GM18951 (cell line): ENCODE results near the gene DNAJC6.

Experiments
- POLR2A ChIP-seq: IDR thresholded peaks from 4 replicates; pipeline ENCODE4 v1.6.1; 2011; ENCODE audit warnings: mild to moderate bottlenecking; ENCODE audit not compliant: insufficient read length, insufficient read depth; ENCODE audit errors: extremely low read depth
- in situ Hi-C: fragments of 300-500 bp; cut with MboI; formaldehyde crosslinking; loops from one replicate; pipeline ENCODE4 v1.12.0; 2022; ENCODE audit warnings: low sequenced_read_pairs, mixed read lengths, inconsistent platforms; ENCODE audit not compliant: unreplicated experiment

DNAJC6 gene

DNA sequence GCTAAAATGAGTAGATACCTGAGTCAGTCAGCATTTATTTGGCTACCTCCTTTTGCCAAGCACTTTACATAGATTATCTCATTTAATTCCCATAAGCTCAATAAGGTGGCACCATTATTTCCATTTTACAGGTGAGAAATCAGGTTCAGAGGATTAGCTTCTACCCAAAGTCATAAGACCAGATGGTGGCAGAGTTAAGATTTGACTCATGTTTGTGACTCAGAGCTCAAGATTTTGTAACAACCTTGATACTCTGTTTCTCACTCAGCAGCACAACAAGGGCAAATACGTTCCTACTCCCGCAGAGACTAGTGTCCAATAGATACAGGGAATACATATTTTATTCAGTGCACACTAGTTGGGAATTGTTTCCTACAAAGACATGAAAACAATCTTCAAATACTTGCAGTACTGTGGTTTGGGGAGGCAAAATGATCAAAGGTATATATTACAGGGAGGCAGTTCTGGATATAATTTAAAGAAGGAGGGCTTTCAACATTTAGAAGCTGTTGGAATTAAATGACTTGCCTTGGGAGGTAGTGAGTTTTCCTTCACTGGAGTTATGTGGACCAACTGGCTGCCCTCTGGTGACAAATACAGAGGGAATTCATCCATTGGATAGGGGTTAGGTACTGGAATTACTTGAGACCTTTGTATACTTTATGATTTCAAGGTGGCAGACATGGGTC, 114.7 kb downstream of the DNAJC6 start:
- TF ChIP-seq POLR2A = no peak
- in situ Hi-C loops = no loop called here

DNA sequence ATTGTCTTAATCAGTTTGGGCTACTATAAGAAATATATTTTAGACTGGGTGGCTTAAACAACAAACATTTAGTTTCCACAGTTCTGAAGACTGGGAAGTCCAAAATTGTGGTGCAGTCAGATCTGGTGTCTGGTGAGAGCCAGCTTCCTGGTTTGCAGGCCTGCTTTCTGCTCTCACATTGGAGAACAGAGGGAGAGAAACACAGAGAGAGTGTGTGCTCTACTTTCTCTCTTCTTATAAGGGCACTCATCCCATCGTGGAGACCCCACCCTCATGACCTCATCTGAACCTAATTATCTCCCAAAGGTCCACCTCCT, 115.2 kb downstream of the DNAJC6 start:
- in situ Hi-C loops = no loop called here
- TF ChIP-seq POLR2A = no peak

DNA sequence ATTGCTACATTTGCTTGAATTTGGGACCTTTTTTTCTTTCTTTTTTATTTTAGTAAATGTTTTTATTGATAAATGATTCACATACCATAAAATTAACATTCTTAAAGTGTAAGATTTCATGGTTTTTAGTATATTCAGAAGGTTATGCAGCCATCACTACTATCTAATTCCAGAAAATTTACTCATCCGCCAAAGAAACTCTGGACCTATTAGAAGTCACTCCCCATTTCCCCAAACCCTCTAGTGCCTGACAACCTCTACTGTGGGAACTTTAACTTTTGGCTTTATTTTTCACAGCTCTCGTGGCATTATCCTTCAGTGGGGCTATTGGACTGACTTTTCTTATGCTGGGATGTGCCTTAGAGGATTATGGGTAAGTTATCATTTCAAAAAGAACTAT, 115.7 kb downstream of the DNAJC6 start:
- no peak for TF ChIP-seq POLR2A
- in situ Hi-C loops = no loop called here

DNA sequence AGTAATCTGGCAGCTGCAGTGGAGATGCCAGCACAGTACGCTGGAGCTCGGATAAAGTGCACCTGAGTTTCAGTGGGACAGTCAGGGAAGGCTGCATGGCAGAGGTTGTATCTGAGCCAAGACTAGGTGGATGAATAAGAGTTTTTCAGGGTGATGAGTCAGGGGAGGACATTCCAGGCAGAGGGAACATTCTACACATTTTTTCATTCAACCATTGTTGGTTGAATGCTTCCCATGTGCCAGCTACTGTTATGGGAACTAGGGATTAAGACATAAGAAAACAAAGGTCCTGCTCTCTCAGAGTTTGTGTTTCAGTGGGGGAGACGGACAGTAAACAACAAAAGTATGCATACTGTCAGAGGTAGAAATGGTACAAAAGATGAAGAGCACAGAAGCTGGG, 116.4 kb downstream of the DNAJC6 start:
- in situ Hi-C loops = no loop called here
- TF ChIP-seq POLR2A = no peak

DNA sequence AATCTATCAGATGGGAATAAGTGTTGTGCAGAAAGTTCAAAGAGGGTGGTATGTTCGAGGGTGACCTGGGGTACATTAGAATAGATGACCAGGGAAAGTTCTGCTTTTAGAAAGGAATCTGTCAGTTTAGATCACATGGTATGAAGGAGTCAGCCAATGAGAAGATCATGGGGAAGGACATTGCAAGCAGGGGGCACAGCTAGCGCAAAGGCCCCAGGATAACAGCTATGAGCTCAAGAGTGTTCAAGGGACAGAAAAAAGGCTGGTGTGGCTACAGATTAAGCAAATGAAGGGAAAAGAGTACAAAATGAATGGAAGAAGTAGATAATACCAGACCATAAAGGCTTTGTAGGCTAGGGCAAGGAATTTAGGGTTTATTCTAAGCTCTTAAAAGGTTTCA, 119.7 kb downstream of the DNAJC6 start:
- in situ Hi-C loops = no loop called here

DNA sequence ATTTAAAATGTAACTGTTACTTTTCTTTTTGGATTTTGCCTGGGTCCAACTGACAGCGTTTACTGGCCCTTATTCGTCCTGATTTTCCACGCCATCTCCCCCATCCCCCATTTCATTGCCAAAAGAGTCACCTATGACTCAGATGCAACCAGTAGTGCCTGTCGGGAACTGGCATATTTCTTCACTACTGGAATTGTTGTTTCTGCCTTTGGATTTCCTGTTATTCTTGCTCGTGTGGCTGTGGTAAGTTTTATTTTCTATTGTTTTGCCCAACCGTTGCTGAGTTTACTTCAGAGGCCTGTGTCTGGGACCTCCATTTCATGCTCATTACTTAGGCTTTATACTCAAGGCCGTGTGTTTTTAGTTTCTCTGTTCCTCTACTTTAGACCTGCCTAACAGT, 120.5 kb downstream of the DNAJC6 start:
- in situ Hi-C loops = no loop called here
- no peak for TF ChIP-seq POLR2A

More for the DNA sequence above, 119.7 kb downstream of the DNAJC6 start:
- TF ChIP-seq POLR2A = no peak

DNA sequence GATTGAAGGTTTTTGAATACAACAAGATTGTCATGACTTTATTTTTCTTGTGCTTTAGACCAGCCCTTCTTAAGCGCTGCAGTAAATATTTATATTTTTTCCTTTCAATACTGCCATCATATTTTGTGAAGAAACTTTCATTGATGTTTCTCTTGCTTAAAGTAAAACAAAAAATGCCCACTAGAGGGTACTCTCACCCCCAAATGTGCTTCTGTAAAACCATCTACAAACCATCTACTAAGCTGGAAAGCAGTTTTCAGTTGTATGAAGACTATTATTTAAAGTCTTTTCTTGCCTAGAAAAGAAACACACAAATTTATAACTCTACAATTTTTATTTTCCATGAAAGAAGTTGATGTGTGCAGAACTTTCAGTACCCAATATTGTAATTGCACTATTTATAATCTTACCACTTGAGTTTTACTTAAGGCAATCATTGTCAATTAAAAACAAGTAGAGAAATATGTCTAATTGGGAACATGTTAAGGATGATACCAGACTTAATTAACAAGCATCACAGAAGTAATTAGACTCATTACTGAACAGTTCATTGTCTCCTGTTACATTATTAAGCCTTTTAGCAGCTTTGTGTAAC, 121.9 kb downstream of the DNAJC6 start:
- in situ Hi-C loops = no loop called here

DNA sequence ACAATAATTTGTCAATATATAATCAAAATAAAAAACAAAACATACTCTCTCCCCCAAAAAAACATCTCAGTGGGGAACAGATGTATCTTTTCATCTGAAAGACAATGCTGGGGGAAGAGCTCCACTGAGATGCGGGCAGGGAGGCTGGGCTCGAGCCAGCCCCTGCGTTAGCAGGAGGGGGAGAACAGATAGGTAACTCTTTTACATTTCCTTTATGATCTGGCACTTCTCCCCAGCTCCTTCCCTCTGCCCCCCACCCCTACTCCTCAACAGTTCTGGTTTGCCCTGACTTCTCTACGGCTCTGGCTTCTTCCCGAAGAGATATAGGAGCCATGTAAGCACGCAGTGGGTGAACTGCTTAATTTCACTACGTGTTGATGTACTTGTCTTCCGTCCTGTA, 123.6 kb downstream of the DNAJC6 start:
- no peak for TF ChIP-seq POLR2A
- in situ Hi-C loops = no loop called here

More for the DNA sequence above, 121.9 kb downstream of the DNAJC6 start:
- TF ChIP-seq POLR2A = no peak

DNA sequence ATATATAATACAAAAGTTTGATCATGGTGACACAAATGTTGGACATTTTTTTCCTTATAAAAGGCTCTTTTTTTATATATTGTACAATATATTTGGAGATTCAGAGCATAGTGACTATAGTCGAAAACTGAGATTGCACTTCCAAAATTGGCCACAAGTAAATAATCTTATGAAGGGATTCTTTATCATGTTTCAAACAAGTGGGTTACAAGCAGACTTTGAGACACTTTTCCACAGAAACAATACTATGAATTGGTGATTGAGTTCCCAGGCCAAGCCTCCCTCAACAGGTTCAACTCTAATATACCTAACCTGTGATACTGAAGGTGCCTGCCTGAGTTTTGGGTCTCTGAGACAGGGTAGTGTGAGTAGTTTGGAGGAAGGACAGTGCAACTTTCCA, 124.9 kb downstream of the DNAJC6 start:
- in situ Hi-C loops = no loop called here
- TF ChIP-seq POLR2A = no peak

DNA sequence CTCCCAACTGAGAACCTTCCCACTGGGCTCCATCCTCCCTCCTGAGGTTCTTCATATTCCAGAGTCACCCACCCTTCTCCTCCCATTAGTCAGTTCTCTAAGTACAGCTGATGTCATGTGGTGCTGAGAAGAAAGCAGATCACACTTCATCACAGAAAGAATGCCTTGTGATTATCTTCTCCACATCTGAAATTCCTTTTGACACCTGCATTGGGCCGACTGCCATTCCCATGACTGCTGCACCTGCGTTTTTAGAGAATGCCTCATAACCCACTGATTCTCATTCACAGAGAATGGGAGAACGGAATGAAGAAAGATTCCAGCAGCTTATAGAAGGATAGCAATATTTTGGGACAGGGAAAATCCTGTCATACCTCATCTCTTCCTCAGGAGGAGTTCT, 125.4 kb downstream of the DNAJC6 start:
- in situ Hi-C loops = no loop called here
- no peak for TF ChIP-seq POLR2A

DNA sequence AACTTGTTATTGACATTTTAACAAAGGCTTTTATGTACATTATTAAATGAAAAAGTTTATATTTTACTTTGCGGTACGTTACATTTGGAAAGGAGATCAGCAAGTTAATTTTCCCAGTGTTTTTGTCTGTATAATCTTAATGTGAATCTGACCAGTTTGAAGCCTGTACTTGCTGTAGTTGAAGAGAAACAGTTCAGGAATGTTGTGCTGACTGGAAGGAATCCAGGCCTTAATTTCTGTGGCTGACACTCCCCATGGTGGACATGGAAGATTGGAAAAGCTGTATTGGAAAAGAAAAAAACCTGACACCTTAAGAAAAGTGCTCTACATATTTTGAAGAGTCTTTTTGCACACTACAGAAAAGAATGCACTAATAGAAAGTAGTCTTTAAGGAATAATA, 126.6 kb downstream of the DNAJC6 start:
- TF ChIP-seq POLR2A = no peak

DNA sequence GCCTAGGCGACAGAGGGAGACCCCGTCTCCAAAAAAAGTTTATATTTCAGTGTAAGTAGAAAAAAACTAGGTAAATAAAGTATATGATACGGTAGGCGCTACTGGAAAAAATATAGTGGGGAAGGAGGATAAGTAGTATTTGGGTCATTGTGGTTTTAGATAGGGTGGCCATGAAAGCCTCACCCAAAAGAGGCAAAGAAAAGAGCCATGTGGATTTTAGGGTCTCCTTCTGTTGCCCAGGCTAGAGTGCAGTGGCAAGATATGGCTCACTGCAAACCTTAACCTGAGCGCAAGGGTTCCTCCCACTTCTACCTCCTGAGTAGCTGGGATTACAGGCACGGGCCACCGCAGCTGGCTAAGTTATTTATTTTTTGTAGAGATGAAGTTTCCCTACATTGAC, 128.3 kb downstream of the DNAJC6 start:
- TF ChIP-seq POLR2A = no peak

More for the DNA sequence above, 126.6 kb downstream of the DNAJC6 start:
- in situ Hi-C loops = no loop called here

DNA sequence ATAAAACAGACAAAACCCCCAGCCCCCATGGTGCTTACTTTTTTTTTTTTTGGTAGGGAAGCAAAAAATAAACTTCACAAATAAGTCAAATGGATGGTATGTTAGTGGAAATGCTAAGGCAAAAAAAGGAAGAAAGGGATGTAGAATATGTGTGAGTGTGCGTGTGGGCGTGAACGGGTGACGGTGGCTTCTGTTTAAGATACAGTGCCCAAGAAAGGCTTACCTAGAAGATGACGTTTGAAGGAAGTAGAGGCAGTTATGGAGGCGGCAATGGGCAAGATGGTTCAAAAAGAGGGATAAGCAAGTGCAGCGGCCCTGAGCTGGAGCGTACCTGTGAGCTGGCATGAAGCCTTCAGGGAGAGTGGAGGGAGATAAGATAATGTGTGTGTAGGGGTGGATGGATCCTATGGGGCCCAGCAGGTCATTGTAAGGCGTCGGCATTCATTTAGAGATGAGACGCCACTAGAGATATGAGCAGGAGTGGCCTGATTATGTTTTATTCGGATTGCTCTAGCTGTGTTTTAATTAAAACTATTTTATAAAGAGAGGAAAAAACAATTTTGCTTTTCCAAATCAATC, 131.1 kb downstream of the DNAJC6 start:
- in situ Hi-C loops = no loop called here

More for the DNA sequence above, 128.3 kb downstream of the DNAJC6 start:
- in situ Hi-C loops = no loop called here

DNA sequence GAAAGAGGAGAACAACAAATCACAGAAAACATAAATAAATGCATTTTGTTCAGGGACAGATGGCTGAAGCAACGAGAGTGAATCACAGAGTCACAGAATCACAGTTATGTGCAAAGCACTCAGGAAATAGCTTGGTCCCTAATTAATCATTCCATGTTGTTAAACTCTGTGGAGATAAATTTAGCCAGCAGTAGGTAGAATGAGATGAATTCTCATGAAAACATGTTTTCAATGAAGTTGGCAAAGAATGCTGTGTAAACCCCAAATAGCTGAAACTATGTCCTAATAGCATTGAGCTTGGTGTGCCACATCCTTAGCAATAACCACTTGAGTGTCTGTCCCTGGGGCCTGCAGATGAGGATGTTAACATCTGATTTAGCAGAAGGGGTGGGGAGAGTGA, 131.6 kb downstream of the DNAJC6 start:
- in situ Hi-C loops = no loop called here

More for the DNA sequence above, 131.1 kb downstream of the DNAJC6 start:
- TF ChIP-seq POLR2A = no peak

DNA sequence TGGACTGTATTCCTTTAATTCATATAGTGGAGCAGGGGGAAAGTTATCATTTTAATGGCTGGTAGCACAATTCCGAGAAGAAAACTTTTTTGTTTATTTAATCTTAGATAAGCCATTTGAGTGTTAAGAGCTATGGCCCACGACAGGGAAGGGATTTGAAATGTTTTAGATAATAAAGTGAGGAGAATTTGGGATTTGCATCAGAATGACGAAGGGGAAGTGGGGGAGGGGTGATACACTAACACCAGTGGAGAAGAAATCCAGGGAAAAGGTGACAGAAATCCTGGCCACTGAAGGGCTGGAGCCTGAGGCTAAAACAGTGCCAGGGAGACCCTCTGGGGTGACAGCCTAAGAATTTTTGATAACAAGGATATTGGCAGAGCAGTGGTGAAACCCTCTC, 132.1 kb downstream of the DNAJC6 start:
- in situ Hi-C loops = no loop called here

More for the DNA sequence above, 131.6 kb downstream of the DNAJC6 start:
- no peak for TF ChIP-seq POLR2A

DNA sequence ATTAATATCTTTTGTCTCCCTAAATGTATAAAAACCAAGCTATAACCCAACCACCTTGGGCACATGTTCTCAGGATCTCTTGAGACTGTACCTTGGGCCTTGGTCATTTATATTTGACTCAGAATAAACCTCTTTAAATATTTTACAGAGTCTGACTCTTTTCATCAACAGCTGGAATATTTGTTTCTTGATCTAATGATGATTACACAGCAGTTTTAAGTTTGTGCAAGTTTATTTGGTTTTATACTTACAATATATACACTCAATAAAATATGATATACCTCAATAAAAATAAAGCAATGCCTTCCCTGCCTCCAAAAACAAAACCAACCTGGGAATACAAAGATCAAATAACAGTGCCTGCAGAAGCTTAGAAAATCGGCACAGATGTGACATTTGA, 133.1 kb downstream of the DNAJC6 start:
- no peak for TF ChIP-seq POLR2A
- in situ Hi-C loops = no loop called here

More for the DNA sequence above, 132.1 kb downstream of the DNAJC6 start:
- no peak for TF ChIP-seq POLR2A
